Ascending aorta (tissue), 2 donors: ENCODE results near the gene CBLB. TPM values are rescaled to one million over a fixed set of nuclear protein-coding genes. Genes with fewer than 3 reads are reported as not detected.

Source experiments
- DNase-seq, 2 donors: peaks; one replicate each; pipeline ENCODE4 v3.0.0-alpha.2; 2019; ENCODE audit warnings: low spot score in 2 of 2
- H3K27ac ChIP-seq, 2 donors: fragments of 200-600 bp; sonication (generic); one replicate each; pipeline ENCODE4 v1.5.1; 2016 to 2017; ENCODE audit warnings: mild to moderate bottlenecking in 1 of 2
- H3K27me3 ChIP-seq: fragments of 200-600 bp; sonication (generic); one replicate; pipeline ENCODE4 v1.5.1; 2017
- H3K36me3 ChIP-seq, 2 donors: fragments of 200-600 bp; sonication (generic); one replicate each; pipeline ENCODE4 v1.5.1; 2016
- H3K4me1 ChIP-seq, 2 donors: fragments of 200-600 bp; sonication (generic); one replicate each; pipeline ENCODE4 v1.5.1; 2016 to 2017; ENCODE audit warnings: mild to moderate bottlenecking in 1 of 2
- H3K4me3 ChIP-seq, 2 donors: fragments of 200-600 bp; sonication (generic); one replicate each; pipeline ENCODE4 v1.5.1; 2016 to 2017; ENCODE audit warnings: mild to moderate bottlenecking in 1 of 2
- H3K9me3 ChIP-seq, 2 donors: fragments of 200-600 bp; sonication (generic); one replicate each; pipeline ENCODE4 v1.5.1; 2016
- intact Hi-C: fragments of 100-400 bp; cut with DNase I; formaldehyde crosslinking; loops from one replicate; pipeline ENCODE4 v1.15.1; 2023
- total RNA-seq: library from RNA; depleted of rRNA; stranded (reverse); fragments of >200 nt; gene quantifications from one replicate; pipeline ENCODE4 v1.1.0, GENCODE V29; 2016
- TF ChIP-seq, protein P1 (sequence below), 3 experiments: fragments of 200-600 bp in 2 of 3; fragments of 450-650 bp in 1 of 3; sonication (generic) in 2 of 3; IDR thresholded peaks; one replicate each; pipeline ENCODE4 v1.5.1; 2016 to 2019; ENCODE audit warnings: antibody characterized with exemption in 3 of 3, mild to moderate bottlenecking in 1 of 3, moderate library complexity in 1 of 3

The CBLB gene
- total RNA-seq, 1 donor from 2014 or later = 30.0 TPM

GRCh38 chr3:105876780-105877327 is 8.0 kb upstream of the CBLB start:
- H3K4me3 ChIP-seq = no peak overlapping the region
- H3K27me3 ChIP-seq = no peaks in the 10 kb centered on the region
- no peaks in the 10 kb centered on the region for H3K9me3 ChIP-seq
- intact Hi-C loops = no loop called here
- peaks cover 0 to 7% of the 10 kb centered on the region in 2 donors for H3K4me1 ChIP-seq
- no peak for DNase-seq
- TF ChIP-seq, protein P1, sequence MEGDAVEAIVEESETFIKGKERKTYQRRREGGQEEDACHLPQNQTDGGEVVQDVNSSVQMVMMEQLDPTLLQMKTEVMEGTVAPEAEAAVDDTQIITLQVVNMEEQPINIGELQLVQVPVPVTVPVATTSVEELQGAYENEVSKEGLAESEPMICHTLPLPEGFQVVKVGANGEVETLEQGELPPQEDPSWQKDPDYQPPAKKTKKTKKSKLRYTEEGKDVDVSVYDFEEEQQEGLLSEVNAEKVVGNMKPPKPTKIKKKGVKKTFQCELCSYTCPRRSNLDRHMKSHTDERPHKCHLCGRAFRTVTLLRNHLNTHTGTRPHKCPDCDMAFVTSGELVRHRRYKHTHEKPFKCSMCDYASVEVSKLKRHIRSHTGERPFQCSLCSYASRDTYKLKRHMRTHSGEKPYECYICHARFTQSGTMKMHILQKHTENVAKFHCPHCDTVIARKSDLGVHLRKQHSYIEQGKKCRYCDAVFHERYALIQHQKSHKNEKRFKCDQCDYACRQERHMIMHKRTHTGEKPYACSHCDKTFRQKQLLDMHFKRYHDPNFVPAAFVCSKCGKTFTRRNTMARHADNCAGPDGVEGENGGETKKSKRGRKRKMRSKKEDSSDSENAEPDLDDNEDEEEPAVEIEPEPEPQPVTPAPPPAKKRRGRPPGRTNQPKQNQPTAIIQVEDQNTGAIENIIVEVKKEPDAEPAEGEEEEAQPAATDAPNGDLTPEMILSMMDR (IDR thresholded peaks at IDR 0.05) = no peak
- no peak overlapping the region for H3K27ac ChIP-seq
- H3K36me3 ChIP-seq = no peaks in the 10 kb centered on the region

DNA sequence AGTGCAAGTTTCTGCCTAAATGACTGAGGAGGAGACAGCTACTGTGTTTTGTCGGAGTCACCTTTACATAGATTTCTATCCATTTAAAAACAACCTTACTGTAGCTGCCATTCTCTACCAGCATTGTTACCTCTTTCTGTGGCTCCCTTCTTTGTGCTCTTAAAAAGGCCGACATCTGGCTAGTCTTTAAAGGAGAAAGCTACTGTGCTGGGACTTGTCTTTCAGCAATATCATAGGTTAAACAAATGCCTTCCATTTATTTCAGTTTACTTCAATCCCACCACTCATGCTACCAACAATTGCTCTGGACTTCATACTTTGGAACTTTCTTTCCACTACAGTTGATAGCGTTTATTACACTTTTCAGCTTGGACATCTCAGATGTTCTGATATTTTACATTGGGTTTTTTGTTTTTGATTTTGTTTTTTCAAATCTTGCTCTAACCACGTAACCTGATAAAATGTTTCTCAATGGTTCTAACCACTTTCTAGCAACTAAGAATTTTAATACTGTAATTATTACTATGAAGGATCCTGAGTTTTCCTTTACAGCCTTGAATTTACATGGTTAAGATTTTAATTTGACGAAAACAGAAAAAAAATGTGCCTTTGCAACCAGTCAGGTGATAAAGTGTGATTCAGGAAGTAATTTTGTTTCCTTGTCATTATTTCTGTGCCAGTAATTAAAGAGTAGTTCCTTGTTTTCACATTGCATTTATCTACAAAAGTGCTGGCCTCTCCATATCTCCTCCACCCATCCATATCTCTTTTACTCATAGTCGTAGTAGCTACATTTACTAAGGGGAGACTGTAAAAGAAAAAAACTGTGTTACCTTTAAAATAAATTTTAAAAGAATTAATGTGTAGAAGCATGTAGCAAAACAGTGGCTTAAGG is 1.3 kb upstream of the CBLB start:
- Histone ChIP-seq H3K27me3 (no peaks in the 10 kb centered on the region), H3K4me3 (peak overlapping the region; percentile 97 to 100), H3K9me3 (no peaks in the 10 kb centered on the region), H3K4me1 (peaks cover 0 to 6% of the 10 kb centered on the region in 2 donors), H3K36me3 (no peaks in the 10 kb centered on the region), H3K27ac (peak overlapping the region; percentile 98 to 99)
- TF ChIP-seq, protein P1 (IDR thresholded peaks at IDR 0.05) = no peak
- intact Hi-C loops = loop anchor here (1.0 to 10.0 kb wide), 5 partner anchors 36 to 503 kb away; partner anchors contain the start of gene ALCAM
- DNase-seq = no peak

DNA sequence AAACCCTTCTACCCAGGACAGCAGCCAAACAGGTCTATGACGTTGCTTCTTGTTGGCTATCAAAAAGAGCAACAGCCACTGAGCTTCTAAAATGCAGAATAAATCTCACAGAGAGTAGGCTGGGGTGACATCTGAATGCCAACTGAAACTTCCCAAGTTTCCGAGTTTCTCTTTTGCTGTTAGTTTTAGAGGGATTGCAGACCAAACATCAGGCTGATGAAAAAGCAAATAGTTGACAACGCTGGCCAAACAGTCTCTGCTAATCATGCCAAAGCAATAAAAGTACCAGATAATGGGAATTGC is 670 bp upstream of the CBLB start:
- intact Hi-C loops = loop anchor here (1.0 to 10.0 kb wide), 5 partner anchors 37 to 502 kb away; partner anchors contain the start of gene ALCAM
- TF ChIP-seq, protein P1 (IDR thresholded peaks at IDR 0.05) = no peak
- Histone ChIP-seq H3K27ac (peak overlapping the region; percentile 98 to 99), H3K9me3 (no peaks in the 10 kb centered on the region), H3K36me3 (peaks cover 0 to 5% of the 10 kb centered on the region in 2 donors), H3K27me3 (no peaks in the 10 kb centered on the region), H3K4me3 (peak overlapping the region; percentile 97 to 100), H3K4me1 (peaks cover 0 to 12% of the 10 kb centered on the region in 2 donors)
- DNase-seq = no peak

GRCh38 chr3:105868431-105868741 is 426 bp downstream of the CBLB start:
- peaks cover 0 to 22% of the 10 kb centered on the region in 2 donors for H3K4me1 ChIP-seq

DNA sequence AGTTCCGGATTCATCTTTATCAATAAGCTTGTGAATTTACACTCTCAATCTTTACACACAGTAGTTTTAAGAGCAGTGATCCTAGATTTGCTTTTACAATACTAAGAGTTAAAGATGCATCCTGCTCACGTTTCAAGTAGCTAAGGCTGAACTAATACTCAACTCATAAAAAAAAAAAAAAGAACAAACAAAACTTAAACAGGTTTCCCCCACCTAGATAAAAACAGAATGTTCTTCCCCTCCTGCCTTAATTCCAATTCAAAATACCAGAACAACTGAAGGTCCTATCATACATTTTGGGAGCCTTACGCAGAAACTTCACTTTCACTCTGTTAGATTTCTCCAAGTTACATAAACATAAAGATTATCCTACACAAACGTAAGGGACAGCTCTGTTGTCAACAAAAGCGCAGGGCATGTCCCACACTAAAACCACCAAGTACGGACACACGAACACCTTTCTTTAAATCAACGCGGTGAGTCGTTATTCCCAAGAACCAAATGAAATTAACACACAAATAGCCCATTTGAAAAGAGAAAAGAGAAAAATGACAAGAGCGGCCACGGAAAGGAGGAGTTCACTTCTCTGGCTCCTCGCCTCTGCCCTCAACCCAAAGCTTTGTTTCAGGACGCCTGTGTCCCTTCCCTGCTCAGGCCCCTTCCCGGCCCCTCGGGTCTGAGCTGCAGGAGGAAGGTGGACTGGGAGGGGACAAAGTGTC is 941 bp downstream of the CBLB start:
- intact Hi-C loops = loop anchor here (5.0 to 10.0 kb wide), 4 partner anchors 133 to 501 kb away; partner anchors contain the start of gene ALCAM
- peak overlapping the region; percentile 97 to 100 for H3K4me3 ChIP-seq
- H3K27ac ChIP-seq = peak overlapping the region; percentile 98 to 99
- H3K36me3 ChIP-seq = peaks cover 0 to 8% of the 10 kb centered on the region in 2 donors
- no peaks in the 10 kb centered on the region for H3K9me3 ChIP-seq
- no peaks in the 10 kb centered on the region for H3K27me3 ChIP-seq
- H3K4me1 ChIP-seq = peaks cover 0 to 22% of the 10 kb centered on the region in 2 donors
- DNase-seq = no peak
- TF ChIP-seq, protein P1 (IDR thresholded peaks at IDR 0.05) = no peak

More at GRCh38 chr3:105868431-105868741, 426 bp downstream of the CBLB start:
- intact Hi-C loops = loop anchor here (5.0 to 10.0 kb wide), 4 partner anchors 134 to 501 kb away; partner anchors contain the start of gene ALCAM
- TF ChIP-seq, protein P1 (IDR thresholded peaks at IDR 0.05) = no peak
- H3K27me3 ChIP-seq = no peaks in the 10 kb centered on the region
- H3K4me3 ChIP-seq = peak overlapping the region; percentile 97 to 100
- H3K36me3 ChIP-seq = peaks cover 0 to 8% of the 10 kb centered on the region in 2 donors
- peak overlapping the region; percentile 98 to 99 for H3K27ac ChIP-seq
- peak; percentile 11 to 82 for DNase-seq
- no peaks in the 10 kb centered on the region for H3K9me3 ChIP-seq
